SU-DHL-6 (cell line): ENCODE measurements around the gene OR51L1.

ENCODE experiments used
- H2AFZ ChIP-seq: fragments of 200-600 bp; sonication (generic); 2 replicates; pipeline ENCODE4 v1.6.1; 2014; ENCODE audit warnings: low read depth, mild to moderate bottlenecking, moderate library complexity, mixed read lengths, antibody characterized with exemption, low read length; ENCODE audit not compliant: severe bottlenecking
- H3F3A ChIP-seq: fragments of 200-600 bp; shearing (Covaris generic); 2 replicates; pipeline ENCODE4 v1.6.0; 2016; ENCODE audit warnings: antibody characterized with exemption, mild to moderate bottlenecking; ENCODE audit not compliant: insufficient read depth
- H3K27ac ChIP-seq: fragments of 200-600 bp; sonication (generic); 2 replicates; pipeline ENCODE4 v1.5.1; 2016; ENCODE audit warnings: low read depth, mild to moderate bottlenecking, low read length, moderate library complexity, mixed read lengths
- H3K27me3 ChIP-seq: fragments of 200-600 bp; sonication (generic), shearing (Covaris generic); 2 replicates; pipeline ENCODE4 v1.6.0; 2014; ENCODE audit warnings: mild to moderate bottlenecking, low read length
- H3K36me3 ChIP-seq: fragments of 200-600 bp; sonication (generic); 2 replicates; pipeline ENCODE4 v1.6.1; 2014; ENCODE audit warnings: mild to moderate bottlenecking, low read length, mixed read lengths
- H3K4me2 ChIP-seq: fragments of 300-600, 200-600 bp; shearing (Covaris generic), sonication (generic); 2 replicates; pipeline ENCODE4 v1.6.0; 2014; ENCODE audit warnings: low read length, low read depth, mild to moderate bottlenecking; ENCODE audit not compliant: poor library complexity, severe bottlenecking
- H3K4me3 ChIP-seq: fragments of 200-600 bp; sonication (generic); 2 replicates; pipeline ENCODE4 v1.5.1; 2014; ENCODE audit warnings: antibody characterized with exemption, low read length, mild to moderate bottlenecking, mixed read lengths; ENCODE audit not compliant: insufficient read depth, poor library complexity, severe bottlenecking
- H3K79me2 ChIP-seq: fragments of 200-600 bp; sonication (generic); 2 replicates; pipeline ENCODE4 v1.6.1; 2014; ENCODE audit warnings: mild to moderate bottlenecking, low read length, moderate library complexity; ENCODE audit not compliant: insufficient read depth
- H3K9ac ChIP-seq: fragments of 200-600 bp; sonication (generic); 2 replicates; pipeline ENCODE4 v1.7.0; 2014; ENCODE audit warnings: mild to moderate bottlenecking, low read length
- H3K9me2 ChIP-seq: fragments of 200-600 bp; sonication (generic); replicated peaks from 2 replicates; pipeline ENCODE4 v1.6.1; 2014; ENCODE audit warnings: low read length; ENCODE audit not compliant: insufficient read depth
- H3K9me3 ChIP-seq: fragments of 200-600 bp; sonication (generic); 2 replicates; pipeline ENCODE4 v1.6.1; 2014; ENCODE audit warnings: low read length, mixed read lengths; ENCODE audit not compliant: insufficient read depth
- H4K20me1 ChIP-seq: fragments of 200-600 bp; sonication (generic); 2 replicates; pipeline ENCODE4 v1.6.1; 2014; ENCODE audit warnings: low read depth, mild to moderate bottlenecking, antibody characterized with exemption, low read length, moderate library complexity, mixed read lengths
- EZH2phosphoT487 ChIP-seq: fragments of 200-600 bp; sonication (generic), shearing (Covaris generic); conservative IDR thresholded peaks from 2 replicates; pipeline ENCODE4 v1.6.1; 2018; ENCODE audit warnings: mild to moderate bottlenecking, antibody characterized with exemption, low read length, moderate library complexity, mixed read lengths
- TF ChIP-seq, protein P1 (sequence below): fragments of 200-600 bp; sonication (generic); IDR thresholded peaks from one replicate; pipeline ENCODE4 v1.5.1; 2017; ENCODE audit warnings: antibody characterized with exemption, mild to moderate bottlenecking, low read length, moderate library complexity; ENCODE audit not compliant: insufficient read depth, poor library complexity, severe bottlenecking

Gene OR51L1

DNA sequence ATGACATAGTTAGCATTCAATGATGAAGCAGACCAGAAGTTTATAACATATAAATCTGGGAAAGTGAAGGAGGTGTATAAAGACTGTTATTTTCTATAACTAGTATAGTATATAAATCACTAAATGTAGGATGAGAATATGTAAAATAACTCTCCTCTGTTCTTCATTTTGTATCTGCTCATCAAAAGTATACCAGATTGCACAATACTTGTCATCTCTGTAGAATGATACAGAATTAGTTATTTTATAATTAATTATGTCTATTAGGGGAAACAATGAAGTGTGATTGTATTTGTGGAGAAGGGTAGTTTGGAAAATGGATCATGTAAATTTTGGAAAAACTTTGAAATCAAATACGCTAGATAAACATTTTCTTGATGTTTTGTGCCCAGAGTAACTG lies 18.4 kb downstream of the OR51L1 start:
- Histone ChIP-seq H3K9me2 (no peaks in the 10 kb centered on the region), H3F3A (no peaks in the 10 kb centered on the region), H3K4me3 (no peak overlapping the region), H3K9me3 (no peaks in the 10 kb centered on the region), H3K4me2 (no peak overlapping the region), H2AFZ (no peak overlapping the region), H4K20me1 (no peaks in the 10 kb centered on the region), H3K9ac (no peak overlapping the region), H3K79me2 (no peaks in the 10 kb centered on the region), H3K27me3 (no peaks in the 10 kb centered on the region), H3K27ac (no peak overlapping the region), H3K36me3 (no peaks in the 10 kb centered on the region)
- TF ChIP-seq, protein P1, sequence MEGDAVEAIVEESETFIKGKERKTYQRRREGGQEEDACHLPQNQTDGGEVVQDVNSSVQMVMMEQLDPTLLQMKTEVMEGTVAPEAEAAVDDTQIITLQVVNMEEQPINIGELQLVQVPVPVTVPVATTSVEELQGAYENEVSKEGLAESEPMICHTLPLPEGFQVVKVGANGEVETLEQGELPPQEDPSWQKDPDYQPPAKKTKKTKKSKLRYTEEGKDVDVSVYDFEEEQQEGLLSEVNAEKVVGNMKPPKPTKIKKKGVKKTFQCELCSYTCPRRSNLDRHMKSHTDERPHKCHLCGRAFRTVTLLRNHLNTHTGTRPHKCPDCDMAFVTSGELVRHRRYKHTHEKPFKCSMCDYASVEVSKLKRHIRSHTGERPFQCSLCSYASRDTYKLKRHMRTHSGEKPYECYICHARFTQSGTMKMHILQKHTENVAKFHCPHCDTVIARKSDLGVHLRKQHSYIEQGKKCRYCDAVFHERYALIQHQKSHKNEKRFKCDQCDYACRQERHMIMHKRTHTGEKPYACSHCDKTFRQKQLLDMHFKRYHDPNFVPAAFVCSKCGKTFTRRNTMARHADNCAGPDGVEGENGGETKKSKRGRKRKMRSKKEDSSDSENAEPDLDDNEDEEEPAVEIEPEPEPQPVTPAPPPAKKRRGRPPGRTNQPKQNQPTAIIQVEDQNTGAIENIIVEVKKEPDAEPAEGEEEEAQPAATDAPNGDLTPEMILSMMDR = no peak
- TF ChIP-seq EZH2phosphoT487 = no peak

DNA sequence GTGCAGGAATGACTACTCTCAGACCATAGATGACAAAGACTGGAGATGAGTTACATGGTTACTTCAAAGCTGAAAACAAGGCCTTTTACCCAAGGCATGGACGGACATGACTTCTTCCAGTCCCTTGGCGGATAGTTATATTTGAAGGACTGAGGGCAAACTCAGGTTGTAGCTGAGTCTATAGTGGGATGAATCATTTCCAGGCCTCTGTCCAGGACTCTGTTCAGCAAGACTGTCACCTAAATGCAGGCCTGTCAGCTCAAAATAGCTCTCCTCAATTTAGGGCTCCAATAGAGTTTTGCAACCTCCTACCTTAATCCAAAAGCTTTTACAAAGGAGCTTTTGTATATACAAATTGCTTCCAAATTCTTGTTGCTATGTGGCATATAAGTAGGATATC lies 27.3 kb downstream of the OR51L1 start:
- Histone ChIP-seq H3K9me2 (0 out of 2 replicates have a peak, but pooled peaks cover 3% of the 10 kb centered on the region), H3K4me3 (no peak overlapping the region), H3K9ac (no peak overlapping the region), H3K36me3 (no peaks in the 10 kb centered on the region), H3K9me3 (no peaks in the 10 kb centered on the region), H3K27ac (no peak overlapping the region), H3F3A (no peaks in the 10 kb centered on the region), H3K79me2 (no peaks in the 10 kb centered on the region), H3K4me2 (no peak overlapping the region), H2AFZ (no peak overlapping the region), H3K27me3 (no peaks in the 10 kb centered on the region), H4K20me1 (no peaks in the 10 kb centered on the region)
- no peak for TF ChIP-seq EZH2phosphoT487
- TF ChIP-seq, protein P1 = no peak

DNA sequence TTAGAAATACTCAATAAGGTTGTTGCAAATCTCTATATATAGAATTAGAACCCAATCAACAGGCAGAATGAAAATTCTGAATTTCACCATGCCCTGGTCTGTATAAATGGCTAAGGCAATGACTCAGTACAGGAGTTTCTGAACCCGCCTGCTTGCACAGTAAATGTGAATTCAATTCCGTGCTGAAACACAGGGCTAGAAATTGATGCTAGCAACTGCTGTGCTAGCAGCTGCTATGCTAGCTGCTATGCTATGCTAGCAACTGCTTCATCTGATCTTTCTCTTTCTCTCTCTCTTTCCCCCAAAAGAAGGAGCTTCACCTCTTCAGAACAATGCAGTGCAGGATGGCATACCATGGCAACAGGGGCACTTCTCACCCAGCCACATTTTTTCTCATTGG lies 42.0 kb downstream of the OR51L1 start:
- Histone ChIP-seq H3K9me2 (no peaks in the 10 kb centered on the region), H3K4me3 (no peak overlapping the region), H3K27me3 (no peaks in the 10 kb centered on the region), H3K27ac (no peak overlapping the region), H3F3A (no peaks in the 10 kb centered on the region), H3K36me3 (no peaks in the 10 kb centered on the region), H3K79me2 (no peaks in the 10 kb centered on the region), H4K20me1 (no peaks in the 10 kb centered on the region), H3K9me3 (no peaks in the 10 kb centered on the region), H3K9ac (no peak overlapping the region), H2AFZ (no peak overlapping the region), H3K4me2 (no peak overlapping the region)
- TF ChIP-seq, protein P1 = no peak
- no peak for TF ChIP-seq EZH2phosphoT487
